ENCODE results near the gene ENPP6.
A peak's percentile ranks its signal among the peaks of the same experiment; 100 is the strongest.
"Not testable (repeated sequence)": the region's sequence is repeated elsewhere in the genome, so short reads cannot be mapped to it uniquely, and the experiment has no call there.

The ENPP6 gene

DNA sequence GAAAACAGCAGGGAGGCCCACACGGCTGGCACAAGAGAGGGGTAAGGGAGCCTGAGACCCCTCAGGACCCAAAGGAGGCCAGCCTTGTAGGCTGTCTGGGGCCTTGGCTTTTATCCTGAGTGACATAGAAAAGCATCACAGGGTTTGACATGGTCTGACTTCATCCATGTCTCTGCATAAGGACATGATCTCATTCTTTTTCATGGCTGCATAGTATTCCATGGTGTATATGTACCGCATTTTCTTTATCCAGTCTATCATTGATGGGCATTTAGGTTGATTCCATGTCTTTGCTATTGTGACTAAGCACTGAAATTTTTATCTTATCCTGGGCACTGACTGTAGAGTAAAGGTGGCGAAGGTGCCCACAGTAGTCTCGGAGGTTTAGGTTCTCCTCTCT, 166.4 kb downstream of the ENPP6 start:
- DNase-seq = not testable (repeated sequence)

DNA sequence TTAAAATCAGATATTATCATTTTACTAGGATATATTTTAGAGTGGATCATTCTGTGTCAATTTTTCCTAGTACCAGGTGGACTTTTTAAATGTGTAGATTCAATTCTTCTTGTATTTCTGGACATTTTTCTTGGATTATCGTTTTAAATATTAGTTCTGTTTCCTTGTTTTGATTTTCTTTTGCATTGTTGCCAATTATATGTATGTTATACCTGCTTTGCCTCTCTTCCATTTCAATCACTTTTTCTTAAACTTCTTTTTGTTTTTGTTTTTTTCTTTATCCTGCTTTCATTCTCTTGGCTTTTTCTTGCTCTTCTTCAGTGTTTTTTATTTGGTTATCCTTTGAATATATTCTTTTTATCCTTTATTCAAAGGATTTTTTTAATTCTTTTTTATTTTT, 171.5 kb downstream of the ENPP6 start:
- no peak for DNase-seq

DNA sequence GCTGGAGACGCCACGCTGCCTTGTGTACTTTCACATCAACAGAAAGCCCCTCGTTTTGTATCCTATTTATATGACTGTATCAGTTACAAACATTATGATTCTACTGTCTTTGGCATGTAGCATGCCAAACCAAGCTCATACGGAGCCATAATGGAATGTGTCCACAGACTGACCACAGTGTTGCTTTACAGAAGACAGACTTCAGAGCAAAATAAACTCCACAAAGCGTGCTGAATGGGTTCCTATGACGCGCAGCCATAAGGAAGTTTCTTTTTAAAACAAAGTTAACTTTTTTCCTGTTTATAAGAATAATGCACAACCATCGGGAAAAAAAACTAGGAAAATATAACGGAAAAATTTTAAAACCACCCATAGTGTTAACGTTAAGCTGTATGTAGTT, 176.5 kb downstream of the ENPP6 start:
- no peak for DNase-seq

GRCh38 chr4:184039963-184040383, 177.7 kb downstream of the ENPP6 start:
- DNase-seq = peak in 1 of 2 donors; percentile 13

All from stimulated activated CD4-positive, alpha-beta T cell treated with anti-CD3 and anti-CD28 coated beads, Interleukin-2, amount 100 ng/mL, for 48 hours (primary cell).